T-helper 1 cell treated with Interleukin-12 subunit alpha and Interleukin-12 subunit beta and Interleukin-4 antibody, amounts not matched to agents 30 μg/mL and 1 μg/mL, for 36 hours (primary cell): ENCODE measurements around the gene RDH5.
"Not testable (repeated sequence)": the region's sequence is repeated elsewhere in the genome, so short reads cannot be mapped to it uniquely, and the experiment has no call there.

Experiments used
- H3K27ac Mint-ChIP-seq: one replicate; pipeline ENCODE4 v1.8.0; 2021; ENCODE audit warnings: mild to moderate bottlenecking, mixed read lengths
- H3K27me3 Mint-ChIP-seq: one replicate; pipeline ENCODE4 v1.8.0; 2021; ENCODE audit warnings: low read depth, mixed read lengths
- H3K36me3 Mint-ChIP-seq: one replicate; pipeline ENCODE4 v1.8.0; 2021; ENCODE audit warnings: low read depth, mixed read lengths
- H3K4me1 Mint-ChIP-seq: one replicate; pipeline ENCODE4 v1.8.0; 2021; ENCODE audit warnings: low read depth, mixed read lengths
- H3K4me3 Mint-ChIP-seq: one replicate; pipeline ENCODE4 v1.8.0; 2021; ENCODE audit warnings: mild to moderate bottlenecking, moderate library complexity, mixed read lengths
- H3K9me3 Mint-ChIP-seq: one replicate; pipeline ENCODE4 v1.8.0; 2021; ENCODE audit warnings: mixed read lengths

Gene RDH5

DNA sequence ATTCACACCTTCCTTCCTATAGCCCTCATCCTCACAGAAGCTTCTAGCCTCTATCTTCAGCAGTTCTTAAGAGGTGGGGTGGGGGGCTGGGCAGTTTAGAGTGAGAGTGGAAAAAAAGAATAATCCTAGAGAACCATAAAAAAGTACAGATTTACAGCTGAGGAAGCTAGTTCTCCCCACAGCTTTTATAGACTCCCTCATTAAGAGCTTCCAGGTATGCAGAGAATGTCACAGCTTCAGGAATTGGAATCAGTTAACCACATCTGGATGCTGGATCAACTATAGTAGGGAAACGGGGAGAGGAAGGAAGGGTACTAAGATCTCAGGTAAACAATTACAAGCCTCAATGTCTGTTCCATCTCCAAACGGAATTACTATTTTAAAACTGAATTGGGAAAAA lies 35.1 kb downstream of the RDH5 start:
- Mint-ChIP-seq H3K36me3 (peaks cover 43% of the 10 kb centered on the region), H3K27me3 (no peaks in the 10 kb centered on the region), H3K9me3 (no peaks in the 10 kb centered on the region), H3K4me3 (no peak overlapping the region), H3K27ac (peak overlapping the region; percentile 1), H3K4me1 (peaks cover 8% of the 10 kb centered on the region)

DNA sequence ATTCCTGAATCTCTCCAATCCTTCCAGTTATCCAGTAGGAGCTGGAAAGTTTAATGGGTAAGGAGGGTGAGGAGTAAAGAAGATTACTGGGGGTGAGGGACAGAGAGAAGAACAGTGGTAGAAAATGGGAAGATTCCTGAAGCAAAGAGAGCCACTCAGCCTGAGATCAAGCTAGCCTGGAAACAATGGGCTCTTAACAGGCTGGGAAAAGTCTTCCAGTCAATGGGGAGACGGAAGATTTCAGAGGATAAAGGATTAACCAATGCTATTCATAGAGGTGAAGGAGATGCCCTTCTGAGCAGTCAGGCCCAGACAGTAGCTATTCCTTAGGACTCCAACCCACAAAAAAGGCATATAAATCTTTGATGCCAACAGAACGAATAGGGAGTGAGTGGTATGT lies 37.5 kb downstream of the RDH5 start:
- H3K27me3 Mint-ChIP-seq: no peaks in the 10 kb centered on the region
- no peak overlapping the region for H3K4me3 Mint-ChIP-seq
- H3K27ac Mint-ChIP-seq: peak overlapping the region; percentile 11
- H3K4me1 Mint-ChIP-seq: peaks cover 16% of the 10 kb centered on the region
- no peaks in the 10 kb centered on the region for H3K9me3 Mint-ChIP-seq
- peaks cover 46% of the 10 kb centered on the region for H3K36me3 Mint-ChIP-seq

DNA sequence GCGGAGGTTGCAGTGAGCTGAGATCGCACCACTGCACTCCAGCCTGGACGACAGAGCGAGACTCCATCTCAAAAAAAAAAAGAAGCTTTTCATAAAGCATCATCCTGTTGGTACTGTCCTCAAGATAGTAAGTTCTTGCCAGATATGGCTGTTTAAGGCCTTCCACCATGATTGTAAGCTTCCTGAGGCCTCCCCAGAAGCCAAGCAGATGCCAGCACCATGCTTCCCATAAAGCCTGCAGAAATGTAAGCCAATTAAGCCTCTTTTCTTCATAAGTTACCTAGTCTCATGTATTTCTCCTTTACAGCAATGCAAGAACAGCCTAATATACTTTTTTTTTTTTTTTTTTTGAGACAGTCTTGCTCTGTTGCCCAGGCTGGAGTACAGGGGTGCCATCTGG lies 38.4 kb downstream of the RDH5 start:
- Mint-ChIP-seq H3K4me1 (peaks cover 16% of the 10 kb centered on the region), H3K36me3 (peaks cover 46% of the 10 kb centered on the region)
- H3K4me3 Mint-ChIP-seq, H3K27me3 Mint-ChIP-seq, H3K9me3 Mint-ChIP-seq, H3K27ac Mint-ChIP-seq: not testable (repeated sequence)

DNA sequence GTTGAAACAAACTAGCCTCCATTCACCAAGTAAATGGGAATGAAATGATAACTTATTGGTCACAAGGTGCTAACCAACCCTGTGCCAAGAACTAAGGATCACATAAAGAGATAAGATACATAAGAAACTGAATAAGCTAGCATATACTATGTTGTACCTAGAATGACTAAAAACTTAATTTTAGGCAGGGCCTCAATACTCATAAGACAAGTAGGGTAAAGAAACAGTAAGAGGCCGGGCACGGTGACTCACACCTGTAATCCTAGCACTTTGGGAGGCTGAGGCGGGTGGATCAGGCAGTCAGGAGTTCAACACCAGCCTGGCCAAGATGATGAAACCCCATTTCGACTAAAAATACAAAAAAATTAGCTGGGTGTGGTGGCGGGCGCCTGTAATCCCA lies 40.5 kb downstream of the RDH5 start:
- peaks cover 37% of the 10 kb centered on the region for H3K36me3 Mint-ChIP-seq
- no peak overlapping the region for H3K27ac Mint-ChIP-seq

DNA sequence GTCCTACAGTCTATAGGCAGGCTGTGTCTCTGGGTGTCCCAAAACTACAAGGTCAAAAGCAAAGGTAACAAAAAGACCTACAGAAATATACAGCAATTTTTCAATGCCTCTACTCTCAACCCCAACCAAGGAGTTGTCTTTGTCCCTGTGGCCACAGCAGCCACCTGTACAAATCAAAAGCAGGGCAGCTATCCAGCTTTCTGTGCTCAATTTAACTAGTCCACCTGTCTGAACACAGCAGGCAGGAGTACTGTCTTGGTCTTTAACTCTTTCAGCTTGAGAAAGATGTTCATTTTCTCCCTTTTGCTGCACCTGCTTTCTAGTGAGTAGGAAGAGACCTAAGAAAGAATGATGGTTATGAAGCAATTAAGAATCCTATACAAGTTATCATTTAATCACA lies 42.5 kb downstream of the RDH5 start:
- Mint-ChIP-seq H3K27me3 (no peaks in the 10 kb centered on the region), H3K4me3 (no peak overlapping the region), H3K4me1 (peaks cover 9% of the 10 kb centered on the region), H3K9me3 (no peaks in the 10 kb centered on the region), H3K27ac (no peak overlapping the region), H3K36me3 (peaks cover 35% of the 10 kb centered on the region)

More for the DNA sequence above, 40.5 kb downstream of the RDH5 start:
- Mint-ChIP-seq H3K4me1 (peaks cover 12% of the 10 kb centered on the region), H3K27me3 (no peaks in the 10 kb centered on the region), H3K4me3 (no peak overlapping the region), H3K9me3 (no peaks in the 10 kb centered on the region)

DNA sequence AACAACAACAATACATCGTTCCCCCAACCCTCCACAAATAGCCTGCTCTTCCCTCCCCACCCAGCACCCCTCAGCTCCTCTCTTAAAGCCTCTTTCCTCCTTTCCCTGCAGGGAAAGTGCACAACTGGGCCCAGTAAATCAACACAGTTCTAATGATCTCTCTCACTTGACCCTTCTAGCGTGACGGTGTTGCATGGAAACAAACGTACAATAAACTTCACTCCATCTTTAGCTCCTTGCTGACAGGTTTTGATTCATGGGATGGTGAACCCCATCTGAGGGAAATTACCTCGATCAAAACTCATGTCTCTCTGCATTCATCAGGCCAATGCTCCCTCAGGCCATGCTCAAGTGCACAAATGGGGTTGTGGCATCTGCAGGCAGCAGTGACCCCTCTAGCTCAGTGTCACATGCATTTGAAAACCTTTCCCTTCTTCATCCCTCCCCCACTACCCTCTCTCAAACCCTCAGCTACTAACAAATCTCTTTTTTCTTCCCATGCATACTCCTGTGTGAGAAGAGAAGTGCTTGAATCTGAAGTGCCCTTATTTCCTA lies 45.6 kb downstream of the RDH5 start:
- Mint-ChIP-seq H3K27ac (peak overlapping the region; percentile 0), H3K27me3 (no peaks in the 10 kb centered on the region), H3K36me3 (peaks cover 16% of the 10 kb centered on the region), H3K4me1 (peaks cover 6% of the 10 kb centered on the region), H3K9me3 (no peaks in the 10 kb centered on the region), H3K4me3 (no peak overlapping the region)

DNA sequence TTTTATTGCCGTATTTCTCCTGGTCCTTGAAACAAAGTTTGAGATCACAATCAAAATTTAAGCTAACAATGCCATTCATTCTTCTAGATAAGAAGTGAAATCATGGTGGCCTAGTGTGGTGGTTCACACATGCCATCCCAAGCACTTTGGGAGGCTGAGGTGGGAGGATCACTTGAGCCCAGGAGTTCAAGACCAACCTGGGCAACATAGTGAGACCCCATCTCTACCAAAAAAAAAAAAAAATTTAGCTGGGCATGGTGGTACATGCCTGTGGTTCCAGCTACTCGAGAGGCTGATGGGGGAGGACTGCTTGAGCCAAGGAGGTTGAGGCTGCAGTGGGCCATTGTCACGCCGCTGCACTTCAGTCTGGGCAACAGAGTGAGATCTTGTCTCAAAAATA lies 47.0 kb downstream of the RDH5 start:
- H3K27ac Mint-ChIP-seq: no peak overlapping the region
- H3K9me3 Mint-ChIP-seq: no peaks in the 10 kb centered on the region
- no peak overlapping the region for H3K4me3 Mint-ChIP-seq
- no peaks in the 10 kb centered on the region for H3K27me3 Mint-ChIP-seq
- peaks cover 6% of the 10 kb centered on the region for H3K4me1 Mint-ChIP-seq
- peaks cover 19% of the 10 kb centered on the region for H3K36me3 Mint-ChIP-seq

DNA sequence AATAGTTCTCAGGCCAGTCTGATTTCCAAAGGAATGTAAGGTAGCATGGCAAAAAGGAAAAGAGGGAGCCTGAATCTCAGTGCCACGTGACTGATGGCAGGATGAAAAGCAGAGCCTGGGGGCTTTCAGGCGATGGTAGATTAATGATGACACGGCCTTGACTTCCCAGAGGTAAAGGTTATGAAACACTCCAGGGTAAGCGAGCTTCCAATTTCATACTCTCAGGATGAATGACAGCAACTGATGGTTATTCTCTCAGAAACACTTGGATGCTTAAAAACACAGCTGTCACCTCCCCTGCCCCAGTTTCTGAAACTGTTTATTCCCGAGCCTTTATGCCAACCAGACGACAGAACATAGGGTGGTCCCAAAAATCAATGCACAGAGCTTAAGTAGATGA lies 51.5 kb downstream of the RDH5 start:
- peaks cover 16% of the 10 kb centered on the region for H3K4me1 Mint-ChIP-seq
- H3K27ac Mint-ChIP-seq: no peak overlapping the region
- no peak overlapping the region for H3K4me3 Mint-ChIP-seq

More for the DNA sequence above, 51.5 kb downstream of the RDH5 start:
- H3K9me3 Mint-ChIP-seq: no peaks in the 10 kb centered on the region
- H3K27me3 Mint-ChIP-seq: no peaks in the 10 kb centered on the region
- H3K36me3 Mint-ChIP-seq: peaks cover 30% of the 10 kb centered on the region
